IMR-90 (cell line): ENCODE measurements around the gene JAK1. TPM values are rescaled to one million over a fixed set of nuclear protein-coding genes. Genes with fewer than 3 reads are reported as not detected.
A peak's percentile ranks its signal among the peaks of the same experiment; 100 is the strongest.

Experiments used
- ATAC-seq: fragments of 200-7000 bp; cut with Tn5 transposase; 2 replicates; pipeline ENCODE4 v1.9.1; 2020; ENCODE audit warnings: low read depth, mild to moderate bottlenecking, moderate library complexity
- BruUV-seq: library from RNA; stranded (reverse); fragments of 400-500 nt; replicated peaks from 2 replicates; lab custom pipeline; 2021; lab: Mats Ljungman, UMichigan
- CTCF ChIA-PET: fragments of 300-600 bp; formaldehyde crosslinking; extraction: SDS; loops from one replicate; lab custom pipeline; 2021; ENCODE audit warnings: antibody characterized with exemption; lab: Yijun Ruan, JAX
- POLR2A ChIA-PET: fragments of 300-600 bp; sonication (Branson Sonifier 250); formaldehyde crosslinking; loops from one replicate; lab custom pipeline; 2022; ENCODE audit warnings: antibody characterized with exemption; ENCODE audit not compliant: unreplicated experiment; lab: Charles Lee
- DNase-seq: peaks from one replicate; pipeline ENCODE4 v3.0.0; 2013
- H2AFZ ChIP-seq: replicated peaks from 2 replicates; pipeline ENCODE3; 2013; ENCODE audit warnings: low read length, mild to moderate bottlenecking; ENCODE audit not compliant: poor library complexity
- H2AK5ac ChIP-seq: 2 replicates; pipeline ENCODE4 v1.6.1; 2013; ENCODE audit warnings: low read depth, low read length, inconsistent platforms
- H2AK9ac ChIP-seq: replicated peaks from 2 replicates; pipeline ENCODE3; 2013; ENCODE audit warnings: mild to moderate bottlenecking, low read depth, low read length, moderate library complexity; ENCODE audit not compliant: poor library complexity
- H2BK120ac ChIP-seq: 2 replicates; pipeline ENCODE4 v1.6.1; 2013; ENCODE audit warnings: low read depth, low read length, inconsistent platforms
- H2BK15ac ChIP-seq: 3 replicates; pipeline ENCODE4 v1.6.1; 2013; ENCODE audit warnings: low read depth, low read length, inconsistent platforms
- H2BK20ac ChIP-seq: 2 replicates; pipeline ENCODE4 v1.6.1; 2013; ENCODE audit warnings: low read depth, mild to moderate bottlenecking, inconsistent platforms, low read length, moderate library complexity
- H2BK5ac ChIP-seq: 2 replicates; pipeline ENCODE4 v1.6.1; 2013; ENCODE audit warnings: mild to moderate bottlenecking, low read depth, low read length, inconsistent platforms; ENCODE audit not compliant: poor library complexity, severe bottlenecking
- H3K14ac ChIP-seq: replicated peaks from 2 replicates; pipeline ENCODE4 v1.6.1; 2013; ENCODE audit warnings: low read depth, low read length, inconsistent platforms
- H3K18ac ChIP-seq: 2 replicates; pipeline ENCODE4 v1.6.1; 2013; ENCODE audit warnings: low read depth, low read length, control low read depth
- H3K23ac ChIP-seq: 2 replicates; pipeline ENCODE4 v1.6.1; 2013; ENCODE audit warnings: low read depth, low read length, inconsistent platforms
- H3K27ac ChIP-seq: 2 replicates; pipeline ENCODE4 v1.5.1; 2013; ENCODE audit warnings: mild to moderate bottlenecking, control low read depth, low read length; ENCODE audit not compliant: insufficient read depth
- H3K27me3 ChIP-seq: 2 replicates; pipeline ENCODE4 v1.6.1; 2013; ENCODE audit warnings: low read length; ENCODE audit not compliant: control insufficient read depth, insufficient read depth
- H3K36me3 ChIP-seq: 2 replicates; pipeline ENCODE4 v1.6.1; 2013; ENCODE audit warnings: low read length, mixed read lengths; ENCODE audit not compliant: control insufficient read depth, insufficient read depth
- H3K4ac ChIP-seq: 2 replicates; pipeline ENCODE4 v1.6.1; 2013; ENCODE audit warnings: low read depth, low read length, inconsistent platforms
- H3K4me1 ChIP-seq: 2 replicates; pipeline ENCODE4 v1.6.1; 2013; ENCODE audit warnings: low read length, mixed read lengths; ENCODE audit not compliant: control insufficient read depth, insufficient read depth
- H3K4me2 ChIP-seq: 2 replicates; pipeline ENCODE4 v1.6.1; 2013; ENCODE audit warnings: low read depth, mild to moderate bottlenecking, control low read depth, low read length, moderate library complexity
- H3K4me3 ChIP-seq: 2 replicates; pipeline ENCODE4 v1.5.1; 2013; ENCODE audit warnings: low read depth, mild to moderate bottlenecking, control low read depth, low read length, moderate library complexity; ENCODE audit not compliant: insufficient read depth
- H3K56ac ChIP-seq: 2 replicates; pipeline ENCODE4 v1.6.1; 2013; ENCODE audit warnings: low read length, inconsistent platforms; ENCODE audit not compliant: insufficient read depth; ENCODE audit errors: extremely low read depth
- H3K79me1 ChIP-seq, 2 experiments: 2 replicates each; pipeline ENCODE4 v1.6.1; 2013; ENCODE audit warnings: low read length in 2 of 2, inconsistent platforms in 1 of 2, low read depth in 1 of 2
- H3K9ac ChIP-seq: 2 replicates; pipeline ENCODE4 v1.6.1; 2013; ENCODE audit warnings: low read depth, low read length, control low read depth
- H3K9me1 ChIP-seq: 2 replicates; pipeline ENCODE4 v1.6.1; 2013; ENCODE audit warnings: low read length, inconsistent platforms; ENCODE audit not compliant: insufficient read depth
- H3K9me3 ChIP-seq: 2 replicates; pipeline ENCODE4 v1.6.1; 2013; ENCODE audit warnings: low read length; ENCODE audit not compliant: control insufficient read depth, insufficient read depth
- H4K20me1 ChIP-seq: 2 replicates; pipeline ENCODE4 v1.6.1; 2013; ENCODE audit warnings: low read length, inconsistent platforms; ENCODE audit not compliant: insufficient read depth
- H4K5ac ChIP-seq: 2 replicates; pipeline ENCODE4 v1.6.1; 2013; ENCODE audit warnings: mild to moderate bottlenecking, low read depth, low read length, control low read depth
- H4K8ac ChIP-seq, 2 experiments: 2 replicates each; pipeline ENCODE4 v1.6.1; 2013; ENCODE audit warnings: low read depth in 2 of 2, low read length in 2 of 2, control low read depth in 1 of 2, inconsistent platforms in 1 of 2
- H4K91ac ChIP-seq: 2 replicates; pipeline ENCODE4 v1.6.1; 2013; ENCODE audit warnings: low read depth, low read length, inconsistent platforms; ENCODE audit not compliant: insufficient read depth
- BHLHE40 ChIP-seq: fragments of 150-350 bp; IDR thresholded peaks from 2 replicates; pipeline ENCODE4 v1.6.1; 2016; ENCODE audit warnings: mild to moderate bottlenecking, low read depth, low read length
- CEBPB ChIP-seq: IDR thresholded peaks from 2 replicates; pipeline ENCODE4 v1.6.1; 2012; ENCODE audit warnings: low read depth, low read length, improper control_type of control experiment
- CHD1 ChIP-seq: IDR thresholded peaks from 2 replicates; pipeline ENCODE4 v1.6.1; 2012; ENCODE audit warnings: low read depth, low read length, improper control_type of control experiment
- CTCF ChIP-seq: conservative IDR thresholded peaks from 2 replicates; pipeline ENCODE4 v1.5.1; 2012; ENCODE audit warnings: mild to moderate bottlenecking, low read depth, low read length, improper control_type of control experiment
- FOS ChIP-seq: fragments of 150-350 bp; IDR thresholded peaks from 2 replicates; pipeline ENCODE4 v1.6.1; 2016; ENCODE audit warnings: low read depth, low read length
- MAFK ChIP-seq: IDR thresholded peaks from 2 replicates; pipeline ENCODE4 v1.6.1; 2012; ENCODE audit warnings: low read depth, low read length, improper control_type of control experiment
- MAZ ChIP-seq: IDR thresholded peaks from 2 replicates; pipeline ENCODE4 v1.6.1; 2012; ENCODE audit warnings: low read depth, mild to moderate bottlenecking, low read length, improper control_type of control experiment, moderate library complexity, borderline replicate concordance
- MXI1 ChIP-seq: IDR thresholded peaks from 2 replicates; pipeline ENCODE4 v1.6.1; 2012; ENCODE audit warnings: low read depth, mild to moderate bottlenecking, low read length, moderate library complexity, borderline replicate concordance
- NFE2L2 ChIP-seq: fragments of 150-350 bp; IDR thresholded peaks from 2 replicates; pipeline ENCODE4 v1.6.1; 2016; ENCODE audit warnings: low read depth, mild to moderate bottlenecking, low read length
- POLR2A ChIP-seq: IDR thresholded peaks from 2 replicates; pipeline ENCODE4 v1.6.1; 2012; ENCODE audit warnings: mild to moderate bottlenecking, low read depth, low read length
- RAD21 ChIP-seq: IDR thresholded peaks from 2 replicates; pipeline ENCODE4 v1.6.1; 2012; ENCODE audit warnings: low read length, improper control_type of control experiment
- RCOR1 ChIP-seq: IDR thresholded peaks from 2 replicates; pipeline ENCODE4 v1.6.1; 2012; ENCODE audit warnings: mild to moderate bottlenecking, low read length, improper control_type of control experiment; ENCODE audit not compliant: insufficient replicate concordance
- RFX5 ChIP-seq: IDR thresholded peaks from 2 replicates; pipeline ENCODE4 v1.8.0; 2012; ENCODE audit warnings: low read depth, mild to moderate bottlenecking, low read length, moderate library complexity
- SMC3 ChIP-seq: fragments of 150-350 bp; IDR thresholded peaks from 2 replicates; pipeline ENCODE4 v1.6.1; 2016; ENCODE audit warnings: low read depth, mild to moderate bottlenecking, antibody characterized with exemption, low read length, moderate library complexity
- WGBS, 2 experiments: methylation state at CpG; one replicate each; pipeline versions ENCODE4 v1.1.5 to v1.1.7; 2013; ENCODE audit warnings: missing lambda C conversion rate in 2 of 2; ENCODE audit not compliant: insufficient read length in 1 of 2; ENCODE audit errors: extremely low coverage in 2 of 2; 5-methylcytosine and 5-hydroxymethylcytosine counted together
- dilution Hi-C: fragments of 300-500 bp; cut with HindIII; formaldehyde crosslinking; loops from one replicate; pipeline ENCODE4 v1.14.3; 2018; ENCODE audit warnings: low sequenced_read_pairs; ENCODE audit not compliant: unreplicated experiment
- in situ Hi-C: fragments of 300-500 bp; cut with MboI; formaldehyde crosslinking; loops from 3 replicates; pipeline ENCODE4 v1.14.3; 2019; ENCODE audit warnings: low sequenced_read_pairs, inconsistent platforms, mixed read lengths
- intact Hi-C: fragments of 100-400 bp; cut with micrococcal nuclease; formaldehyde crosslinking; loops from 2 replicates; pipeline ENCODE4 v1.10.0; 2022
- polyA plus RNA-seq, 3 experiments: library from polyadenylated mRNA; depleted of rRNA; stranded (reverse); fragments of >200 nt; gene quantifications; 2 replicates each; pipeline ENCODE4 v1.2.3, GENCODE V29; 2012; ENCODE audit warnings: low replicate concordance in 1 of 3
- total RNA-seq: library from RNA; depleted of rRNA; stranded (reverse); fragments of >200 nt; gene quantifications from 2 replicates; pipeline ENCODE4 v1.2.3, GENCODE V29; 2012
- TF ChIP-seq, protein P1 (sequence below): fragments of 150-350 bp; IDR thresholded peaks from 2 replicates; pipeline ENCODE4 v1.6.1; 2017; ENCODE audit warnings: mild to moderate bottlenecking, antibody characterized with exemption, low read length, low read depth
- TF ChIP-seq, protein P2 (sequence below): fragments of 150-350 bp; IDR thresholded peaks from 2 replicates; pipeline ENCODE4 v1.6.1; 2016; ENCODE audit warnings: low read depth, mild to moderate bottlenecking, low read length, moderate library complexity, borderline replicate concordance

JAK1 gene
- total and polyA plus RNA-seq, 2 of the 4 experiments (the other 2 are of a cell fraction): 76.9 to 103 TPM

GRCh38 chr1:65002156-65002507 lies 35.8 kb upstream of the JAK1 start:
- Histone ChIP-seq H3K27ac (peak overlapping the region; percentile 82), H3K4me2 (peak overlapping the region; percentile 79), H3K4me1 (peaks cover 9% of the 10 kb centered on the region), H3K4ac (peak overlapping the region; percentile 68), H3K36me3 (no peaks in the 10 kb centered on the region), H2BK120ac (peak overlapping the region; percentile 56), H4K5ac (peak overlapping the region; percentile 32), H3K27me3 (no peaks in the 10 kb centered on the region), H2AK5ac (0 out of 2 replicates have a peak overlapping the region, but pooled peaks have one; percentile 87), H4K8ac (peak overlapping the region; percentile 63 to 97), H2AK9ac (peak overlapping the region; percentile 60), H3K56ac (peak overlapping the region; percentile 19; the same call in 1 of the 2 replicates), H3K14ac (peak overlapping the region; percentile 79), H3K23ac (peak overlapping the region; percentile 74; the same call in 1 of the 2 replicates), H3K9ac (peak overlapping the region; percentile 36), H2BK20ac (peak overlapping the region; percentile 71), H2AFZ (peak overlapping the region; percentile 95), H2BK5ac (peak overlapping the region; percentile 58), H3K79me1 (peaks cover 0 to 6% of the 10 kb centered on the region in 2 experiments; a peak in 1 of 4 replicates), H4K91ac (peak overlapping the region; percentile 90), H3K9me1 (peaks cover 8% of the 10 kb centered on the region), H3K18ac (peak overlapping the region; percentile 76), H4K20me1 (no peaks in the 10 kb centered on the region), H3K4me3 (peak overlapping the region; percentile 58), H2BK15ac (0 out of 3 replicates have a peak overlapping the region, but pooled peaks have one; percentile 35), H3K9me3 (no peaks in the 10 kb centered on the region)
- BruUV-seq: no TSS peak
- POLR2A ChIA-PET: no interaction called here
- 60% methylated on average over 2 of the region's 12 CpGs; no CpG with 5 or more reads in 1 of the 2 experiments for WGBS, 2 experiments
- TF ChIP-seq FOS (no peak), SMC3 (no peak), POLR2A (no peak), RFX5 (no peak), BHLHE40 (no peak), CHD1 (no peak), CEBPB (no peak), MAZ (no peak), RAD21 (no peak), MXI1 (no peak), RCOR1 (no peak), CTCF (no peak), NFE2L2 (no peak), MAFK (no peak)
- TF ChIP-seq, protein P1, sequence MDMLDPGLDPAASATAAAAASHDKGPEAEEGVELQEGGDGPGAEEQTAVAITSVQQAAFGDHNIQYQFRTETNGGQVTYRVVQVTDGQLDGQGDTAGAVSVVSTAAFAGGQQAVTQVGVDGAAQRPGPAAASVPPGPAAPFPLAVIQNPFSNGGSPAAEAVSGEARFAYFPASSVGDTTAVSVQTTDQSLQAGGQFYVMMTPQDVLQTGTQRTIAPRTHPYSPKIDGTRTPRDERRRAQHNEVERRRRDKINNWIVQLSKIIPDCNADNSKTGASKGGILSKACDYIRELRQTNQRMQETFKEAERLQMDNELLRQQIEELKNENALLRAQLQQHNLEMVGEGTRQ: no peak
- TF ChIP-seq, protein P2, sequence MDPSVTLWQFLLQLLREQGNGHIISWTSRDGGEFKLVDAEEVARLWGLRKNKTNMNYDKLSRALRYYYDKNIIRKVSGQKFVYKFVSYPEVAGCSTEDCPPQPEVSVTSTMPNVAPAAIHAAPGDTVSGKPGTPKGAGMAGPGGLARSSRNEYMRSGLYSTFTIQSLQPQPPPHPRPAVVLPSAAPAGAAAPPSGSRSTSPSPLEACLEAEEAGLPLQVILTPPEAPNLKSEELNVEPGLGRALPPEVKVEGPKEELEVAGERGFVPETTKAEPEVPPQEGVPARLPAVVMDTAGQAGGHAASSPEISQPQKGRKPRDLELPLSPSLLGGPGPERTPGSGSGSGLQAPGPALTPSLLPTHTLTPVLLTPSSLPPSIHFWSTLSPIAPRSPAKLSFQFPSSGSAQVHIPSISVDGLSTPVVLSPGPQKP: no peak
- no peak for DNase-seq
- in situ Hi-C loops (no loop called here), intact Hi-C loops (loop anchor here (2.0 kb wide), 1 partner anchor 35 kb away; the partner anchor contains the start of gene JAK1), dilution Hi-C loops (no loop called here)
- CTCF ChIA-PET: interaction anchor here (0.7 kb wide), 1 partner anchor 14 kb away, joined by 3 read pairs; no protein-coding TSS in a partner anchor
- ATAC-seq: no peak; the same call in 1 of the 2 replicates
